Smooth muscle cell (in vitro differentiated cells): Measurements from ENCODE around the gene PPP1R15B. TPM values are rescaled to one million over a fixed set of nuclear protein-coding genes. Genes with fewer than 3 reads are reported as not detected.

Experiments
- DNase-seq: peaks from one replicate; lab custom pipeline; 2025; ENCODE audit not compliant: unreplicated experiment; lab: John Stamatoyannopoulos, UW
- H2AFZ ChIP-seq: fragments of 200-600 bp; sonication (generic); 2 replicates; pipeline ENCODE4 v1.6.0; 2016; ENCODE audit warnings: antibody characterized with exemption, low read depth, mild to moderate bottlenecking
- H3F3A ChIP-seq: fragments of 200-600 bp; sonication (generic); 2 replicates; pipeline ENCODE4 v1.6.0; 2017; ENCODE audit warnings: antibody characterized with exemption, low read depth
- H3K27ac ChIP-seq: fragments of 200-600 bp; sonication (generic); 2 replicates; pipeline ENCODE4 v1.5.1; 2016; ENCODE audit warnings: low read depth, mild to moderate bottlenecking
- H3K27me3 ChIP-seq: fragments of 200-600 bp; sonication (generic); 2 replicates; pipeline ENCODE4 v1.6.1; 2016; ENCODE audit warnings: low read depth, mild to moderate bottlenecking
- H3K36me3 ChIP-seq: fragments of 200-600 bp; sonication (generic); 2 replicates; pipeline ENCODE4 v1.5.1; 2016; ENCODE audit warnings: low read depth
- H3K4me1 ChIP-seq: fragments of 200-600 bp; sonication (generic); 2 replicates; pipeline ENCODE4 v1.5.1; 2016; ENCODE audit warnings: low read depth
- H3K4me2 ChIP-seq: fragments of 200-600 bp; sonication (generic); 2 replicates; pipeline ENCODE4 v1.6.0; 2016; ENCODE audit warnings: mild to moderate bottlenecking
- H3K4me3 ChIP-seq: fragments of 200-600 bp; sonication (generic); 2 replicates; pipeline ENCODE4 v1.5.1; 2016; ENCODE audit warnings: mild to moderate bottlenecking
- H3K79me2 ChIP-seq: fragments of 200-600 bp; sonication (generic); 2 replicates; pipeline ENCODE4 v1.6.0; 2016; ENCODE audit warnings: low read depth, mild to moderate bottlenecking
- H3K9ac ChIP-seq: fragments of 200-600 bp; sonication (generic); 2 replicates; pipeline ENCODE4 v1.6.0; 2016; ENCODE audit warnings: low read depth
- H3K9me3 ChIP-seq: fragments of 200-600 bp; sonication (generic); replicated peaks from 2 replicates; pipeline ENCODE4 v1.5.1; 2016; ENCODE audit warnings: low read depth
- H4K20me1 ChIP-seq: fragments of 200-600 bp; sonication (generic); 2 replicates; pipeline ENCODE4 v1.6.0; 2016; ENCODE audit warnings: low read depth
- WGBS: methylation state at CpG from one replicate; pipeline ENCODE4 v1.1.7; 2016; ENCODE audit warnings: low lambda C conversion rate; 5-methylcytosine and 5-hydroxymethylcytosine counted together
- polyA plus RNA-seq: library from polyadenylated mRNA; unstranded; fragments of >200 nt; fragmentation: Nextera tagmentation; extraction: Ambion mirVana; gene quantifications from 2 replicates; pipeline ENCODE4 v1.2.1, GENCODE V29; 2016
- total RNA-seq: library from RNA; depleted of rRNA; stranded (reverse); fragments of >200 nt; gene quantifications from 2 replicates; pipeline ENCODE4 v1.2.3, GENCODE V29; 2014
- TF ChIP-seq, protein P1 (sequence below): fragments of 200-600 bp; sonication (generic); IDR thresholded peaks from 2 replicates; pipeline ENCODE4 v1.5.1; 2017; ENCODE audit warnings: borderline replicate concordance, mild to moderate bottlenecking, antibody characterized with exemption; ENCODE audit not compliant: insufficient read depth, poor library complexity, severe bottlenecking

PPP1R15B gene
- total and polyA plus RNA-seq, 2 experiments from 2014 or later = 24.1 to 74.8 TPM

DNA sequence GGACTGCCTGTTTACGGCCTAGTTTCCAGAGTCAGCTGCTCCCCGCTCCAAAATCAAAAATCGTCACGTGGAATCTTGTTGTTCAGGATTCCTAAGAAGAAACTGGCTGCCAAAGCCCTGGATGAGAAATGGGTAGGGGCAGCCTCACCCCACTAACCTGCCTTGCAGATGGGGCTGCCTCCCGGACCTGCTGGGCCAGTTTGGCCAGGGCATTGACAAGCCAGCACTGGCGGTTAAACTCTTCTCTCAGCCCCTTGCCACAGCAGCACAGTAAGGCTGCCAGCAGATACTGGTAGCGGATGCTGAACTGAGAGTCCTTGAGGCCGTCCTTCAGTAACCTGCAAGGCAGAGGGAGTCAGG lies 31.6 kb upstream of the PPP1R15B start:
- no peak overlapping the region for H2AFZ ChIP-seq
- no peaks in the 10 kb centered on the region for H3K79me2 ChIP-seq
- H3K27me3 ChIP-seq = no peaks in the 10 kb centered on the region
- no peak overlapping the region for H3K4me2 ChIP-seq
- peak overlapping the region; percentile 92 for H3K27ac ChIP-seq
- TF ChIP-seq, protein P1, sequence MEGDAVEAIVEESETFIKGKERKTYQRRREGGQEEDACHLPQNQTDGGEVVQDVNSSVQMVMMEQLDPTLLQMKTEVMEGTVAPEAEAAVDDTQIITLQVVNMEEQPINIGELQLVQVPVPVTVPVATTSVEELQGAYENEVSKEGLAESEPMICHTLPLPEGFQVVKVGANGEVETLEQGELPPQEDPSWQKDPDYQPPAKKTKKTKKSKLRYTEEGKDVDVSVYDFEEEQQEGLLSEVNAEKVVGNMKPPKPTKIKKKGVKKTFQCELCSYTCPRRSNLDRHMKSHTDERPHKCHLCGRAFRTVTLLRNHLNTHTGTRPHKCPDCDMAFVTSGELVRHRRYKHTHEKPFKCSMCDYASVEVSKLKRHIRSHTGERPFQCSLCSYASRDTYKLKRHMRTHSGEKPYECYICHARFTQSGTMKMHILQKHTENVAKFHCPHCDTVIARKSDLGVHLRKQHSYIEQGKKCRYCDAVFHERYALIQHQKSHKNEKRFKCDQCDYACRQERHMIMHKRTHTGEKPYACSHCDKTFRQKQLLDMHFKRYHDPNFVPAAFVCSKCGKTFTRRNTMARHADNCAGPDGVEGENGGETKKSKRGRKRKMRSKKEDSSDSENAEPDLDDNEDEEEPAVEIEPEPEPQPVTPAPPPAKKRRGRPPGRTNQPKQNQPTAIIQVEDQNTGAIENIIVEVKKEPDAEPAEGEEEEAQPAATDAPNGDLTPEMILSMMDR = no peak
- peaks cover 15% of the 10 kb centered on the region for H3F3A ChIP-seq
- no peak for DNase-seq
- peak overlapping the region; percentile 52 for H3K9ac ChIP-seq
- no peak overlapping the region for H3K4me3 ChIP-seq
- peaks cover 2% of the 10 kb centered on the region for H3K4me1 ChIP-seq
- no peaks in the 10 kb centered on the region for H3K36me3 ChIP-seq
- H3K9me3 ChIP-seq = no peaks in the 10 kb centered on the region
- peaks cover 2% of the 10 kb centered on the region for H4K20me1 ChIP-seq
- 78% methylated on average over 8 of the region's 8 CpGs for WGBS

DNA sequence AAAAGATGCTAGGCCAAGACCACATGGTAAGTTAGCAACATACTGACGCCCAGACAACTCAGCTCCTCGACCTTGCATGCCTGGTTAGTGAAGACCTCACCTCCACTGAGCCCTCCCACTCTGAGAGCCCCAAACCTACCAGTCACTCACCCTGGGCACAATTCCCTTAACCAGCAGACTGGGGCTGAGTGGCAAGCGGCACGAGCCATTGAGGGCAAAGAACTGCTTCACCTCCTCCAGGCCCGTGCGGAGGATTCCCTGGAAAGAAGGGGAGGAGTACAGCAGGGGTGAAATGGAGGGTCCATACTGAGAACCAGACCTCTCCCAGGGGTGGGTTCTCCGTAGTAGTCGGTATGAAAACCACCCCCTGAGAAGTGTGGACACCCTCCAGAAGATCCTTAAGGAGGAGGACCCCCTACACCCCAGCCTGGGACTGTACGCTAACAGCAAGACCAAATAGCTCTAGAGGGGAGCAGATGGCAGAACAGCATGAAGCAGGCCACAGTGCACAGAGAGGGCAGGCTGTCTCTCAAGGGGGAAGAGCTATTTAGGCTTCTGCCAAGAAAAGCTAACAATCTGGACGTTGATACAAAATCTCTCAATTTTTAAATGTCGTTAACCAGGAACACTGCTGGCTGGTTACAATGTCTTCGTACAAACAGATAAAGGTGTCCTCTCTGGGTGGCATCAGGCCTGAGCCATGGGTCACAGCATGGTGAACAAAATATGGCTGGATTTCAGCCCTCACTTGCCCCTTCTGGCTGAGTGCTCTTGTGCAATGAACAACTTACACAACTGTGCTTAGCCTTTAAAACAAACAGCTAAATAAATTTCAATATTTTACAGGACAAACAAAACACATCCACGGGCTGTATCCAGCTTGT lies 31.0 kb upstream of the PPP1R15B start:
- no peak for DNase-seq
- Histone ChIP-seq H3K36me3 (no peaks in the 10 kb centered on the region), H3K9ac (peak overlapping the region; percentile 36), H3K79me2 (no peaks in the 10 kb centered on the region), H3K4me1 (peaks cover 7% of the 10 kb centered on the region), H4K20me1 (peaks cover 4% of the 10 kb centered on the region), H3K27ac (peak overlapping the region; percentile 92), H2AFZ (no peak overlapping the region), H3K27me3 (no peaks in the 10 kb centered on the region), H3K4me2 (no peak overlapping the region), H3K9me3 (no peaks in the 10 kb centered on the region), H3F3A (peaks cover 21% of the 10 kb centered on the region), H3K4me3 (no peak overlapping the region)
- 95% methylated on average over 13 of the region's 13 CpGs for WGBS
- TF ChIP-seq, protein P1 = no peak

DNA sequence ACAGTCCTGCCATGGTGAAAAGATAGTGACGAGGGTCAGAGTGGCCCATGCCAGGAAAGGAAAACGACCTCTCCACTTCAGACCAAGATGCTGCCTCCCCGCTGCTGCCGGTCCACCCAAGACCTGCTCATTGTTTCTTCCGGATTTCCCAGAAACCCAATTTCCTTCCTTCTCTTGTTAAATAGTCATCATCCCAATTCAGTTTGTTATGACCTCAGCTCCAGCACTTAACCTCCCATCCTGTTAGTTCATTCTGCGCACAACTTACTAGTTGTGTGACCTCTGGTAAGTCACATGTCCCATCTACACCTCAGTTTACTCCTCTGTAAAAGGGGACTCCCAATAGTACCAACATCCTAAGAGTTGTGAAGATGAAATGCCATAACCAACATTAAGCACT lies 29.9 kb upstream of the PPP1R15B start:
- TF ChIP-seq, protein P1 = no peak
- H3K36me3 ChIP-seq = no peaks in the 10 kb centered on the region
- no peak overlapping the region for H3K9ac ChIP-seq
- H3K4me2 ChIP-seq = no peak overlapping the region
- no peak overlapping the region for H3K27ac ChIP-seq
- H2AFZ ChIP-seq = no peak overlapping the region
- peaks cover 7% of the 10 kb centered on the region for H3K4me1 ChIP-seq
- H3F3A ChIP-seq = peaks cover 24% of the 10 kb centered on the region
- H3K27me3 ChIP-seq = no peaks in the 10 kb centered on the region
- no peak overlapping the region for H3K4me3 ChIP-seq
- no peaks in the 10 kb centered on the region for H3K9me3 ChIP-seq
- DNase-seq = no peak
- H3K79me2 ChIP-seq = no peaks in the 10 kb centered on the region
- 97% methylated on average over 6 of the region's 6 CpGs for WGBS
- H4K20me1 ChIP-seq = peaks cover 4% of the 10 kb centered on the region
